Measurements from ENCODE around the gene CBR4.
A peak's percentile ranks its signal among the peaks of the same experiment; 100 is the strongest.
"Not testable (repeated sequence)": the region's sequence is repeated elsewhere in the genome, so short reads cannot be mapped to it uniquely, and the experiment has no call there.

CBR4 gene

DNA sequence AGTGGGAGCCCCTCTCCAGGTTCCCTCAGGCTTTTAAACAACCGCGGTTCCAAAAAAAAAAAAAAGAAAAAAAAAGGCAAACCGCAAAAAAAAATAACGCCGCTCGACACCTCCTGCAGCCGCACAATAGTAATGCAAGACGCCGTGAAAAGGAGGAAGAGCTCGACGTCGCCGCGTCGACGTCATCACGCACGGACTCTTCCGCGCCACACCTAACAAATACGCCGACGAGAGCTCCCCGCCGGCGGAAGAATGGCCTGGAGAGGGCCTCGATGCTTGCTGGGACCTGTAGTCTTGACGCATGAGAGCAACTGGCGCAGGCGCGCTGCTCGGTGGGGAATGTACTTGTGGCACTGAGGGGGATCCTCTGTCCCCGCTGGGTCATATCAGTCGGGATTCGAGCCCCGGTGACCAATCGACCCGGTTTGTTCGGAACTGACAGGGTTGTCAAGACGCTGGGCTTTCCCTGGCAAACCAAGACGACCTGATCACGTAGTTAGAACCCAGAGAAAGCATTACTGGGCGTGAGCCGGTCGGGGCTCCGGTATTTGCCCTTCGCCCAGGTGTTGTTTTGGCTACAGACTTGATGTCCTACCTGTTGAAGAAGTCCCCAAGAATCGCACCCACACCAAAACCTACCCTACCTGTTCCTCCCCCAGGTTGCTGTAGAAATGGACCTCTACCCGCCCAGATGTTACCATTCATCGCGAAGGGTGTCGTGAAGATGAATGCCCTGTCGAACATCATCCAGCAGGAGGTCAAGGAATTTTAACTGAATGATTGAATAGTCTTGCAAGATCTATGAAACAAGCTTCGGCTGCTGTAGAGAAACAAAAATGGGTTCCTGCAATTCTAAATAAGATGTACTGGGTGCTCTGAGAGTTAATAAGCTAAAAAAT, at the start of gene CBR4:
TSS of gene CBR4 (minus strand) at position 131 of the 899 bp plus-strand sequence. CDS start 166 bp downstream, outside the sequence.
- peak; percentile 94 for DNase-seq (ENCODE audit: low read depth)

DNA sequence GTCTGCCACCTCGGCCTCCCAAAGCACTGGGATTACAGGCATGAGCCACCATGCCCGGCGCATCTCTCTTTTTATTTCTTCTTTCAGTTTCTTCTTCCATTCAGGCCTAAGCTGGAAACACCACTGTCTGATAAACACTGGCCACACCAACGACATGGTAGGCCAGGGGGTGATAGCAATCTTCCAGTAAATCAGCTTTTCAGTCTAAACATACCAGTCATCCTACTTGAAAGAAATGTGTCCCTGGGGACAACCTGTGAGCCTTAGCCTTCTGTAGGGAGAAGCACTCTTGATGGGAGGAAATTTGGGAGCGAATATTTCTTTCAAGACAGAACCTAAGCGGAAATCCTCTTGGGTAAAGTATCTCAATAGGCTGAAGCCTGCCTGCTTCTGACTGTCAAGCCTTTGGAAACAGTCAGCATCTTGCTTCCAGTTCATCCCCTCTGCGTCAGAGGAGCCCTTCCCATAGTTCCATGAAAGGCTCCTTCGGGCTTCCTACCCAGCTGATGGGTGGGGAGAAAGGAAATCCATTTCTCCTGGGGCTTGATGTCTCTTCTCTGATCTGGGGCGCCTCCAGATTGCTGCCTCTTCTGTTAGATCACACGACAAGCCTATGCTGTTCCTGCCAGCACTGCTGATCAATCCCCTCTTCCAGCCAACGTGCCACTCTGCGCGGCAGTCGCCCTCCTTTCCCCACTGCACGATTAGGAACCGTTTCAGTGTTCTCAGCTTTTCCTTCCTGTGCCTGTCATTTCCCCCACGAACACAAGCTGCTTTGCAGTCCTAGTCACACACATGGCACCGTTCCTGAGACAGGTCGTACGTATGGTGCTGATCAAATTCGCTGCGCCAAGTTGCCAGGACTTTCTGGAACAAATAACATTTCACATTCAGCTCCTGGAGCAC, 49.5 kb upstream of the CBR4 start:
- no peak for DNase-seq (ENCODE audit: low read depth)

DNA sequence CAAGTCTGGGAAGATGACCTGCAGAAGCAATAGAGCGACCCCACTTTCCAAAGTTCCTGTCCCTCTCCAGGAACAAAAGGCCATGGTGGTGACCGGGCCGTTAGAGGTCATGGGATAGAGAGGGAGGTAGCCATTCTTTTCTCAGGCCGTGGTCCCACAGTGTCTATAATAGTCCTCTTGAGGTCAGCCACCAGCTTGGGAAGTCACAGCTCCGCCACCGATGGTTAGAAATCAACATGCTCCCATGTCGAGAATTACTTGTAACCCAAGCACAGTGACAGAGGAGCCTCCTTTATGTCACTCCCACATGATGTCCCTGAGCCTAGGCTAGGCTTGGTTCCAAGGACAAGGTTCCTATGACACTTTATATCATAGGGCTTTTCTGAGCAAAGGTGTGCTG, 48.3 kb upstream of the CBR4 start:
- no peak for DNase-seq (ENCODE audit: low read depth)

DNA sequence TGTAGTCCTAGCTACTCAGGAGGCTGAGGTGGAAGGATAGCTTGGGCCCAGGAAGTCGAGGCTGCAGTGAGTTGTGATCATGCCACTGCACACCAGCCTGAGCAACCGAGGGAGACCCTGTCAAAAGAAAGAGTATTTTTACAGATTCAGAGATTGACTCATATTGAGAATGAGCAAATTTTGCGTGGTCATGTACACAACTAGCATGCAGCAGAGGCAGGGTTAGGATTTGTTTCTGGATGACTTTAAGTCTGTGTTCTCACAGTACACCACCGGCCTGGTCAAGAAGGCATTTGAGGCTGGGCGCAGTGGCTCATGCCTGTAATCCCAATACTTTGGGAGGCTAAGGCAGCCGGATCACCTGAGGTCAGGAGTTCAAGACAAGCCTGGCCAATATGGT, 44.8 kb upstream of the CBR4 start:
- no peak for DNase-seq (ENCODE audit: low read depth)

DNA sequence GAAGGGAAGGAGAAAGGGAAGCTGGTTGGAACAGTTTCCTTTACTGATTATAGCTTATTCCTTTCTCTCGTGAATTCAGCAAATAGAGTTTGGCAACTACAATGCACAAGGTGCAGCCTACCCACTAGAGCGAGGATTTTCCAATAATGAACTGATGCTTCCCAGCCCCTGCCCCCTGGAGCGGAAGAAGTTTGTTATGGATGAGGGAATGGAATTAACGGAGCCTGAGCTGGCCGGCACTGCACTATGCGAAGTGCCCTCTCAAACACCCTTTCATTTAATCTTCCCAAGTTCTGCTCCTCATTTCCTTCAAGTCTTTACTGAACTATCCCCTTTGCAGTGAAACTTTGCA, 42.5 kb upstream of the CBR4 start:
- DNase-seq (ENCODE audit: low read depth), result no peak

DNA sequence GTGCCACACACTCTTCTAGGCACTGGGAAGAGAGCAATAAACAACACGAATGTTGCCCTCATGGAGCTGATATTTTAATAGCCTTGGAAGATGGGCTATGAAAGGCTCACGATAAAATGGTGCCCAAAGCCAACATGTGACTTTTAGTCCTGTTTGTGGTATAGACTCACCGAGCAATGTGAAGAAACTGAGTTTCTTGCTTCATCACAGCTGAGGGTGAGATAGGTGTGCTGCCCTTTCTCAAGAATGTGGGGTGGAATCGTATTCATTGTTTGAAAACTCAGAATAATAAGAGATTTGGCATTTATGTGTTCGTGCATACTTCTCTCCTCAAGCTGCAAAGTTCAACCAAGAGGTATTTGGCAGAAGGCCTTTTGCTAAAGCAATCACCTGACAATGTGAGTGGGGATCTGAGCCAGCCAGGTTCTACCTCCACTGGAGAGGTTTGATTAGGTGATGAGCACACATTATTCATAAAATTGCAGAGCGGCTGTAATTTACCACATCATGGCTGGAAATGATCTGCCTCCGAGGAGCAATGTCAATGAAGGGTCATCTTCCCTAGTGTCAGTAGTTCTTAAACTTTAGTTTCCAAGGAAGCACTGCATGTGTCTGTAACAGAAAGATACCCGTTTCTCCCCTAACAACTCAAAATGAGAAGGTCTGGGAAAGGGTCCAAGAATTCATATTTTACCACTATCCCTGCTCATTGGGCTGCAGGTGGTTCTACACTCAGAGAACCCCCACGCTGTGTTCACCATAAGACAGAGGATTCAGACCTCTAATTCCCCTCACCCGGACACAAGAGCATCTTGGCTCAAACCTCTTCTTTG, 41.9 kb upstream of the CBR4 start:
- no peak for DNase-seq (ENCODE audit: low read depth)

DNA sequence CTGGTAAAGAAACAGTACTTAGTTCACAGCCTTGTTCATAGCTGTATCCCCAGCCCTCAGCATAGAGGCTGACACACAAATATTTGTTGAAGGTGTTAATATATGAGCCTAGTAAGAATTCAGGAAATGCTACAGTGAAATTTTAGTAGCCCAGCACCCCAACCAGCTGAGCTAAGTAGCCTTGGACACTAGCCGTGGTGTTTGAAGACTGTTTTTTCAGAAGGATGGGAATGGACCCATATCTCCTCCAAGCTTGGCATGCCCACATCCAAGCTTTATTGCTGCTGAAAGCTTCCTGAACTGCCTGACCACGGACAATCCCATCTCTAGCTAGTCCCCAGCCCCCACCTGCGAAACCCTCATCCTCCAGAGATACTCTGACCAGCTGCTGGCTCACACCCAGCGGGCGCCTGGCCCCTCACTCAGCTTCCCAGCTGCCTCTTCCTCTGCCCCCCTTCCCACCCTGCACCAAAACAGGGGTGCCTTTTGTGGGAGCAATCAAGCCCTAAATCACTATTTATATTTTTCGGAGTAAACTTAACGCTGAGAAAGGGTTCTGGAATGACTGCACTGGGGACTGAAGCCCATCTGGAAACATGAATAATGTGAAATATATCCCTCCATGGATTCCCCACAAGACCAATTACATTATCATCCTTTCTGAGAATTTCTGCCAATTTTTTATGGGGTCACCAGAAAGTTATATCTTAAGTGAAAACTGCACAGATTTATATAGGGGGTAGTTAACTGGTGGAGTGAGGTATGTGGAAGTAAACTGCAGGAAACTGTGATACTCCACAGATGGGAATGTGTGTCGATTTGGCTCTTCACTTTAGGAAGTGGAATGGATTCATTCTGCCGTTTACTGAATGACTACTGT, 41.1 kb upstream of the CBR4 start:
- no peak for DNase-seq (ENCODE audit: low read depth)

DNA sequence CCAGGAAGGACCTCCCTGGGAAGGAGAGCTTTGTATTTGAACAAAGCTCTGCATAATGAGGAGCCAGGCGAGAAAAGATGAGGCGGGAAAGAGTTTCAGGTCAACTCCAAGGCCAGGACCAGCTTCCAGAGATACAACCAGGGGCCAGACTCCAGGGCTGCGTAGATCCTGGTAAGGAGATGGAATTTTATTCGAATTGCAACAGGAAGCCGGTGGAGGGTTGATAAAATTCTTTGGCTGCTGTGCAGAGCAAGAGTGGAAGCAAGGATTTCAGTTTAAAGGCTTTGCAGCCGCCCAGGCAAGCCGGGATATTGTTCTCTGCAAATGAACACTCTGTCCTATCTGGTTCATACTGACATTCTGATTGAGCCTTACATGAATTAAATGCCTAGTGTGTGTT, 40.2 kb upstream of the CBR4 start:
- DNase-seq (ENCODE audit: low read depth), result no peak

DNA sequence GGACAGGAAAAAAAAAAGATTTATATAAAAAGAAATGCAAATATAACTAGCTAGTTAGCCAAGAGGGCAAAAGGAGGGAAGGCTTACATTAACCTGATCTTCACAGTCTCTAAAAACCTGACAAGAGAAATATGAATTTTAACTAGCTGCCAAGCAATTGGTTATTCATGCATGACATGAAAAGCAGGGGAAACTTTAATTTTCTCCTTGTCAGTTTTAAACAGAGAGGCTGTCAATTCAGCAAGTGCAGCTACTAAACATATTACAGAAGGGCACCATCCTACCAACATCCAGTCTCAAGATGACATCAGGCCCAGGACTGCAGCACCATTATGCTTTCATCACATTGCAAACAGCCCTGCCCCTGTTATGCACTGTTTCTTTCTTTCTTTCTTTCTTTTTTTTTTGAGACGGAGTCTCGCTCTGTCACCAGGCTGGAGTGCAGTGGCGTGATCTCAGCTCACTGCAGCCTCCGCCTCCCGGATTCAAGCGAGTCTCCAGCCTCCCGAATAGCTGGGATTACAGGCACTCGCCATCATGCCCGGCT, 38.9 kb upstream of the CBR4 start:
- DNase-seq (ENCODE audit: low read depth), result no peak

DNA sequence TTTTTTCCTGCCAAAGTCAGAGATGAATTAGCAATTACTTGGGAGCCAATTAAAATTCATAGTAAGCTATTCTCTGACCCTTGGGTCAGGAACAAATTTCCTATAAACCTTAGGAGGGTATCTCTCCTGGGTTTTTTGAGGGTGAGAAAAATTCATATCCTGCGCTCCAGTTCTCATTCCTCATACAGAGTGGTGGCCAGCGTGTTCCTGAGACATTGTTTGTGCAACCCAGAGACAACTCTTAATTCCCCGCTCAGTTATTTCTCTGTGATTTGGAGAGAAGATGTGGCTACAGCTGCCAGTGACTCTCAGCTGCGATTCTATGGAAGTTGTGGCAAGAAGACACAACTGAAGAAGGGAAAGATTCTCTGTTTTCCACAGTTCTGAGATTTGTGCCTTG, 37.9 kb upstream of the CBR4 start:
- no peak for DNase-seq (ENCODE audit: low read depth)

DNA sequence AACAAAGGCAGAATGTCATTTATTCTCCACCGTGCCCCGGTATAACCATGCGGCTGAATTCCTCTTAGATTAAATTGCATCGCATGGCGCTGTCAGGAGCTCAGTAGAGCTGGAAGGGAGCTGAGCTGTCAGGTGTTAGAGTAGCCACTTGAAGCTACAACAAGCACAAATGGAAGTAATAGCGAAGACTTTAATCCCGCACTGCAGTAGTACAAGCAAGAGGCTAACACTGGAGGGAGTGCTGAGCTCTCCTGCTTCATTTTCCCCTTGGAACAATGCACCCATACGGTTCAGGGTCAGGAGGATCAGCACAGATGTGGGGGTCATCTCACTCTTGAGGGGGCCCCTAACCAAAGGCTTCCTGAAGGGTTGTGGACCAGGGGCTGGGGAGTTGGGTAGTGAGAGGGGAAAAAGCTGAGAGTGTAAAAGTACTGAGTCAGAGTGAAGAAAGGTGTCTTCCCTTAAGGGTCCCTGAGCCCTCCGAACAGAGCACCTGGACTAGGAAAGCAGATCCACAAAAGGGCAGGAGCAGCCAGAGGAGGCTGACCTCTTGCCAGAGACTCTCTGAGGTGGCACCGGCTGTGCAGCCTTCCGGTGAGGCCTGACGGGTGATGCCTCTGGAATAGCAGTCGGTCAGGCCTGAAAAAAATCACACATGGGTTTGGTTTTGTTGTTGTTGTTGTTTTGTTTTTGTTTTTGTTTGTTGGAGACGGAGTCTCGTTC, 36.0 kb upstream of the CBR4 start:
- DNase-seq (ENCODE audit: low read depth), result no peak

DNA sequence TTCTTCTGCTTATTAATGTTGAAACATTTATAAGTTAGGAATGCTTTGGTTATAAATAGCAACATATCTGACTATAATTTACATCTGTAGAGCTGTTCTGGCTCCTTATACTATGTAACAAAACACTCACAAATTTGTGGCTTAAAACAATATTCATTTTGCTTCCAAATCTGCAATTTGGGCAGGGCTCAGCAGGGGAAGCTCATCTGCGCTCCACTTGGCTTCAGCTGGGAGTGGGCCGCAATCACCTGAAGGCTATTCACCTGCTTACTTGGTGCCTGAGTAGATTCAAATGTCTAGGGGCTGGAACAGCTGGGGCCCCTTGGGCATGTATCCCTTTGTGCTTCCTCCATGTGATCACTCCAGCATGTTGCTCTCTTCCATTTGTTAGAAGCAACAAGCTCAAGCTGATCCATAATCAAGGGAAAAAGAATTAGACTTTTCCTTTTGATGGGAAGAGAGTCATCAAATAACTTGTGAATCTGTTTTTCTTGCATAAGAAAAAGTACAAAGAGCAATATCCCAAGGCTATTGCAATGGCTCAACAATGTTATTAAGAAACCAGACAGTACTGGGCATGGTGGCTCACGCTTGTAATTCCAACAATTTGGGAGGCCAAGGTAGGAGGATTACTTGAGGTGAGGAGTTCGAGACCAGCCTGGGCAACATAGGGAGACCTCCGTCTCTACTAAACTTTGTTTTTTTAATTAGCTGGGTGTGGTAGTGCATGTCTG, 34.8 kb upstream of the CBR4 start:
- no peak for DNase-seq (ENCODE audit: low read depth)

DNA sequence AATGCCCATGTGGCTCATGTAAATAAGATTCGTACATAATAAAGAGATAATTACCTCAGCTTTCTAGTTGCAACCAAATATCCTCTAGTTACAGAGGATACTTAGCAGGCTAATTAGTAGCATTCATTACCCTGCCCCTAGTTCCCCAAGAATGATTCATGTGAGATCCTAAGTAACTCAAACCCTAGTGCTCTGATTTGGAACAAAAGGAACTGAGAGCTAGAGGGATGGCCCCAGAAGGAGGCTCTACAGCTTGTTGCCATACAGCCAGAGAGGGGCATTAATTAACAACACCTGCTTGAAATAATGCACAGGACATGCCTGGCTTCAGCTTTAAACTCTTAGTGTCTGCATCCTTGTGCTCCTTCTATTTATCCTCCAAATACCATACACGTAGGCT, 32.6 kb upstream of the CBR4 start:
- no peak for DNase-seq (ENCODE audit: low read depth)

DNA sequence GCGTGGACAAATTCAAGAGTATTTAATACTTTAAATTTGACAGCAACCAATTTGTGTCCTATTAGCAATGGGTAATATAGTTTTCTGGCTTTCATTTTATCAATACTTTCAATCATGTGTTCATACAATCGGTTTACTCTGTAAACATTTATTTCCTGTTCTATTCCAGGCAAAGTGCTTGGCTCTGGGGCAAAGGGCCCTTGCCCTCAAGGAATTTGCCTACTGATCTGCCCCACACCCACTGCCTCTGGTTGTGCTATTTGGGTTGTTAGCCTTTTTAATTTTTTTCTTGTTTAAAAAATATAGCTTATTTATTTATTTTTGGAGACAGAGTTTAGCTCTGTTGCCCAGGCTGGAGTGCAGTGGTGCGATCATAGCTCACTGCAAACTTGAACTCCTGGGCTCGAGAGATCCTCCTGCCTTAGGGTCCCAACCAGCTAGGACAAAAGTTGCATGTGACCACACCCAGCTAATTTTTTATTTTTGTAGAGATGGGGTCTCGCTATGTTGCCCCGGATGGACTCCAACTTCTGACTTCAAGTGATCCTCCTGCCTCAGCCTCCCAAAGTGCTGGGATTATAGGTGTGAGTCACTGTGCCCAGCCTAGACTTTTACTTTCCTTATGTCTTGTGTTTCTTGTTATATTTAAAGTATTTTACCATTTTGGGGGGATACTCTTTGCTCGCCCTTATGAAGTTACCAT, 30.7 kb upstream of the CBR4 start:
- DNase-seq (ENCODE audit: low read depth), result no peak

DNA sequence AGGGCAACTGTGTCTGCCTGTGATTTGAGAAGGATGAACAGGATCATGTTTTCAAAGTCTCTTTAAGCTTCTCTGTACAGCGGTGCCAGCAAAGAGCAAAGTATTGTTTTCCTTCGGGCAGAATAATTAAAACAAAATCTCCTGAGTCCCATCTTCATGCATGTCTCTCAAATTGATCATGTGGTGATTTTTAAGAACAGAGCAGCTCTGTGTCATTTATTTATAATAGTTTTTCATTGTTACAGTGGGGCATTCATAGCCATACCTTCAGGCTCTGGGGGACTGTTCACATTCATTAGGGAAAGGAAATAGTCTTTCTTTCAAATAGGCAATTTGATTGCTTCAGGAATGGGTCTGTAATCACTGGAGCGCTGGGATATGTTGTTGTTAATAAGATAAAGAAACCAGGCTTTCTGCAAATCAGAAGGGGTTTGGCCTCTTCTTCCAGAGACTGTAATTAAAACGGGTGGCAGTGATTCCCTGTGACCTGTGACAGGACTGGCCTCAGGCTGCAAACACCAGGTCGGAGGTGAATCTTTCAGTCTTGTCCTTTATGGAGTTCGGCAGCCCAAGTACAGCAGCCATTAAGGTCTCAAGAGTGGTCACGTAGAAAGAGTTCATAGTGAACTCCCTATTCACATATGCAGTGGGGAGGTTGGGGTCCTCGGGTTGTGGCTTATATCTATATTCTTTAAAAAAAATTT, 29.3 kb upstream of the CBR4 start:
- no peak for DNase-seq (ENCODE audit: low read depth)

DNA sequence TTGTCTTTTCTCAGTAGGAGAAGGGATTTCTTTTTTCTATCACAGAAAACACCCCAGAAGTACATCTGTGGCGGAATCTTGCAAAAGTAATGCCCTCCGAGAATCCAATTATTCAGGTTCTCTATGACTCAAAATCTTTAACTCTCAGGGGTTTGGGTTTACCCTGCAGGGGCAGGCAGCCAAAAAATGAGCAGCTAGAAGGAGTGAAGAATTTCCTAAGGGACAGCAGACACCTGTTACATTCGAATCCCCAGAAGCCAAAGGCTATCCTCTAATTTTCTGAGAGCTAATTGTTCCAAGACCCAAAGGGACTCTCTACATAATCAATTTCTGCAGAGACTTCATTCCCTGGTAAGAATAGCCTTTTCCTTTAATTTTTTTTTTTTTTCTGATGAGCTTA, 27.5 kb upstream of the CBR4 start:
- DNase-seq (ENCODE audit: low read depth), result no peak

DNA sequence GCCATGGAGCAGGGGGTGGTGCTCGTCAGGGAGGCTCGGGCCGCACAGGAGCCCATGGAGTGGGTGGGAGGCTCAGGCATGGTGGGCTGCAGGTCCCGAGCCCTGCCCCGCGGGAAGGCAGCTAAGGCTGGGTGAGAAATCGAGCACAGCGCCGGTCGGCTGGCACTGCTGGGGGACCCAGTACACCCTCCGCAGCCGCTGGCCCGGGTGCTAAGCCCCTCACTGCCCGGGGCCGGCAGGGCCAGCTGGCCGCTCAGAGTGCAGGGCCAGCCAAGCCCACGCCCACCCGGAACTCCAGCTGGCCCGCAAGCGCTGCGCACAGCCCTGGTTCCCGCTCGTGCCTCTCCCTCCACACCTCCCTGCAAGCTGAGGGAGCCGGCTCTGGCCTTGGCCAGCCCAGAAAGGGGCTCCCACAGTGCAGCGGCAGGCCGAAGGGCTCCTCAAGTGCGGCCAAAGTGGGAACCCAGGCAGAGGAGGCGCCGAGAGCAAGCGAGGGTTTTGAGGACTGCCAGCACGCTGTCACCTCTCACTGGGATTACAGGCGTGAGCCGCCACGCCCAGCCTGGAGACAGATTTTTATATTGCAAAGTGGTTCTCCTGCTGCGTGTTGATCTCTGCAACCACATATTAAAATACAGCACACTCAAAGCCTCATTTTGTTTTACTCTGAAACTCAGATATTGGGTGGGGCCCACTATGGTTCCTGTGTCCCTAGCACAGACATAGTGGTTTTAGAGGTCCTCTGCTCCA, 26.0 kb upstream of the CBR4 start:
- DNase-seq (ENCODE audit: low read depth), result not testable (repeated sequence)

DNA sequence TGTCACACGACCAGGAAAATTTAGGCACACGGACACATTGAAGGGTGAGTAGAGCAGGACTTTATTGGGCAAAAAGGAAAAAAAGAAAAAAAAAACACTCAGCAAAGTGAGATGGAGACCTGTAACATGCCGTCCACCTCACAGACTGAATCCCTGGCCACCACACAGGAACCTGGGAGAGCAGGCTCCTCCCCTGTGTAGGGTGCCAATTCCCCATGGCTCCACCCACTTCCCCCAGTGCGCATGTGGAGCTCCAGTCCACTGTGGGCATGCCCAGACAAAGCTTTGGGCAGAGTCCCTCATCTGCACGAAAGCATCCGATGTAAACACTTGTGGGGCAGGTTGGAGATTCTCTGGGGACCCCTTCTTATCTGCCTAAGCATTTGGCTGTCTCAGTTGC, 23.6 kb upstream of the CBR4 start:
- no peak for DNase-seq (ENCODE audit: low read depth)
